22Rv1 (cell line): ENCODE measurements around the gene MACIR.
A peak's percentile ranks its signal among the peaks of the same experiment; 100 is the strongest.

ENCODE experiments used
- H3K27ac ChIP-seq: fragments of 450-650 bp; 2 replicates; pipeline ENCODE4 v1.5.1; 2017
- ZFX ChIP-seq: fragments of 450-650 bp; IDR thresholded peaks from 2 replicates; pipeline ENCODE4 v1.6.1; 2017; ENCODE audit warnings: antibody characterized with exemption, borderline replicate concordance
- TF ChIP-seq, protein P1 (sequence below): fragments of 450-650 bp; IDR thresholded peaks from 2 replicates; pipeline ENCODE4 v1.5.1; 2017; ENCODE audit warnings: mild to moderate bottlenecking

MACIR gene

DNA sequence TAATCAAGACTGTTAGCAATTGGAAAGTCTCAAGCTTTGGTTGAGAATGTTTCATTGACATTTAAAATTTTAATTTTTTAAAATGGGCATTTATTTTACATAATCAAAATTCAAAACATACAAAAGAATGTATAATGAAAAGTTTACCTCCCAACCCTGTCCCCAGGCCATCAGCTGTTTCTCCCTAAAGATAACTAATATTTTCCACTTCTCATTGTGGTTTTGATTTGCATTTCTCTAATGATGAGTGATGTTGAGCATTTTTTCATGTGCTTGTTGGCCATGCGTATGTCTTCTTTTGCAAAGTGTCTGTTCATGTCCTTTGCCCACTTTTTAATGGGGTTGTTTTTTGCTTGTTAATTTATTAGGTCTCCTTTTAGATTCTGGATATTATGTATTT, 11.4 kb upstream of the MACIR start:
- no peak for TF ChIP-seq ZFX
- TF ChIP-seq, protein P1, sequence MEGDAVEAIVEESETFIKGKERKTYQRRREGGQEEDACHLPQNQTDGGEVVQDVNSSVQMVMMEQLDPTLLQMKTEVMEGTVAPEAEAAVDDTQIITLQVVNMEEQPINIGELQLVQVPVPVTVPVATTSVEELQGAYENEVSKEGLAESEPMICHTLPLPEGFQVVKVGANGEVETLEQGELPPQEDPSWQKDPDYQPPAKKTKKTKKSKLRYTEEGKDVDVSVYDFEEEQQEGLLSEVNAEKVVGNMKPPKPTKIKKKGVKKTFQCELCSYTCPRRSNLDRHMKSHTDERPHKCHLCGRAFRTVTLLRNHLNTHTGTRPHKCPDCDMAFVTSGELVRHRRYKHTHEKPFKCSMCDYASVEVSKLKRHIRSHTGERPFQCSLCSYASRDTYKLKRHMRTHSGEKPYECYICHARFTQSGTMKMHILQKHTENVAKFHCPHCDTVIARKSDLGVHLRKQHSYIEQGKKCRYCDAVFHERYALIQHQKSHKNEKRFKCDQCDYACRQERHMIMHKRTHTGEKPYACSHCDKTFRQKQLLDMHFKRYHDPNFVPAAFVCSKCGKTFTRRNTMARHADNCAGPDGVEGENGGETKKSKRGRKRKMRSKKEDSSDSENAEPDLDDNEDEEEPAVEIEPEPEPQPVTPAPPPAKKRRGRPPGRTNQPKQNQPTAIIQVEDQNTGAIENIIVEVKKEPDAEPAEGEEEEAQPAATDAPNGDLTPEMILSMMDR = no peak
- H3K27ac ChIP-seq = no peak overlapping the region

DNA sequence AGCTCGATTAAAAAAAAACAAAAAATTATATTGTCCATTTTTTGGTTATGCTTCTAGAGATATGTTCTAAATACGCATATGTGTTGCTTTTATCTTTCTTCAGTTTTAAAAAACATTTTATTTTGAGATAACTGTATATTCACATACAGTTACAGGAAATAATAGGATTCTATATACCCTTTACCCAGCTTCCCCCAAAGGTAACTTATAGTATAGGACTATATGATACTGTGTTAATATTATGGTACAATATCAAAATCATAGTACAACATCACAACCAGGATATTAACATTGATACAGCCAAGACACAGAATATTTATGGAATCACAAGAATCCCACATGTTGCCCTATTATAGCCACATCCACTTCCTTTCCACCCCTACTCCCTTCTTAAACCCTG, 9.5 kb upstream of the MACIR start:
- TF ChIP-seq, protein P1 = no peak
- TF ChIP-seq ZFX = no peak
- no peak overlapping the region for H3K27ac ChIP-seq

DNA sequence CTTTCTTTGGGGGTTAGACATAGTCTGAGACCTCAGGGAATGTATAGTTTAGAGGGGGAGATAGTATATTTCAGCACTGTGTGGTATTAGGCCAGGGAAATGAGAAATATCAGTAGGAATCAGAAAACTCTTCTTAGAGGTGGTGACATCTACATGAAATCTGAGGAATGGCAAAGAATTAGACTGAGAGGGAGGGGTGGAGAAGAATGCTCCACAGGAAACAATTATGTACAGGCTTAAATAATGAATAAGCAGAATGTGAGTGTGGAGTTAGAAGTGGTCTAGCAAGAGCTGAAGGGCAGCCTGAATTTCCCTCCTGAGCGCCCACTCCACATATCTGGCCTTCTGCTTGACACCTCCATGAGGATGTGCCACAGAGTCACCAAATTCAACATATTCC, 3.6 kb upstream of the MACIR start:
- no peak overlapping the region for H3K27ac ChIP-seq
- TF ChIP-seq, protein P1 = no peak
- TF ChIP-seq ZFX = no peak

DNA sequence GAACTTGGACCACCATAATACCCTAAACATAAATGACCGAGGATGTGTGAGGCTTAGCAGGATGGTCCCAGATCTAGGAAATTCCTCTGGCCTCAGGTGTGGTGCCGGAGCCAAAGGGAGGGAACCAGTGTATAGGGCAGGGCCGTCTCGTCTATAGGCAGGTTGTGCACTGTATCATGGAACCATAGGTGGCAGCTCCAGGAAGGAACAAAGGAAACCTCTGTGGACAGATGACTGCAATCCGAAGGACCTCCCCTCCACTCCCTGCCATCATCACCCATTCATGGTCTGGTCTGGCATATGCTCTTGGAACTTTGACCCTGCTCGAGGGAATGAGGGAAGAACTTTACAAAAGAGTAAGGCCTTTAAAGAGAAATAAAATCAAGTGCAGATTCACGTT, 2.9 kb upstream of the MACIR start:
- H3K27ac ChIP-seq = no peak overlapping the region
- no peak for TF ChIP-seq ZFX
- TF ChIP-seq, protein P1 = no peak

DNA sequence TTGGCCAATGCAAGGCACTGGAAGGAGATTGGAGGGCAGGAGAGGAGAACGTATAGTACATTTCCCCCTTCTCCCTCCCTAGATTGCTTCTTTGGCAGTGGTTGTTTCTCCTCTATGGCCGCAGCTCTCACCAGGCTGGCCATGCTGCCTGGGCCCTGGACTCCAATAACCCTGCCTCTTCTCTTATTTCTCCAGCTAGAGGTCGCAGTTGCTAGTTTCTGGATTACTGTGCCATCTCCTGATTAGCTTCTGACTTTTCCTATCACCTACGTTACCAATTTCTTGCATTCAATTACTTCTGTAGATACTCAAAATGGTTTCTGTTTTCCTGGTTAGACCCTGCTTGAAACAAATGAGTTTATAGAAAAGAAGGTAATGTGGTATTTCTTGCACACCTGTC, 2.4 kb upstream of the MACIR start:
- no peak overlapping the region for H3K27ac ChIP-seq
- TF ChIP-seq, protein P1 = peak; percentile 41
- no peak for TF ChIP-seq ZFX

DNA sequence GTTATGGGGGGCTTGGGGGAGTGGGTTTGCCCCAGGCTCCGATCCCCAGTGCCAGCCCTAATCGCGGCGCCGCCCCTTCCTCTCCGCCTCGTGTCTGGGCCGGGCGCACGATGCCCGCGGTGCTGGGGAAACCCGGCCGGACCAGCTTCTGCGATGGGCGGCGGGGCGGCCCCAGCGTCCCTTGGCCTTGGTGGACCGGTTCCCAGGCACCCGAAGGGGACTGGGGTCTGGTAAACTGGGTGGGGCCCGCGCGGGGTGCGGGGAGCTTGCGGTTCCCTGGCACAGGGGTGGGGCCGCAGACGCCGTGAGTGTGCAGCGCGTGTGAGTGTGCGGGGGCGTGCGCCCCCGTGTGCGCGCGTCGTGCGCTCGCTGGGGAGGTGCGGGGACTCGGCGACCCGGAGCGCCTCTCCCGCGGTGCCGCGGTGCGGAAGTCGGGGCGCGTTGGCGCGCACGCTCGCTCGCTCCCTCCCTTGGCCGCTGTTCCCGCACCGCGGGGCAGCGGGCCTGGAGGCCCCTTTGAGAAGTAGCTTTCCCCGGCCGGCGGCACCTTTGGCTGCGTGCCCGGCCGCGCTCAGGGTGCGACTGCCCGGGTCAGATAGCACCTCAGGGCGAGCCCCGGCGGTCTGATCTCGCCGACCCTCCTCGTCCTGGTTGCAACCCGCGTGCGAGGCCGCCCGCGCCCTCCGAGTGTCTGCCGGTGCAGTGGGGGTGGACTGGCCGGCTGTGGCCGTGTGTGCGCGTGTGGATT, 568 bp downstream of the MACIR start:
- peak overlapping the region; percentile 86 for H3K27ac ChIP-seq
- TF ChIP-seq, protein P1 = no peak
- TF ChIP-seq ZFX = no peak

DNA sequence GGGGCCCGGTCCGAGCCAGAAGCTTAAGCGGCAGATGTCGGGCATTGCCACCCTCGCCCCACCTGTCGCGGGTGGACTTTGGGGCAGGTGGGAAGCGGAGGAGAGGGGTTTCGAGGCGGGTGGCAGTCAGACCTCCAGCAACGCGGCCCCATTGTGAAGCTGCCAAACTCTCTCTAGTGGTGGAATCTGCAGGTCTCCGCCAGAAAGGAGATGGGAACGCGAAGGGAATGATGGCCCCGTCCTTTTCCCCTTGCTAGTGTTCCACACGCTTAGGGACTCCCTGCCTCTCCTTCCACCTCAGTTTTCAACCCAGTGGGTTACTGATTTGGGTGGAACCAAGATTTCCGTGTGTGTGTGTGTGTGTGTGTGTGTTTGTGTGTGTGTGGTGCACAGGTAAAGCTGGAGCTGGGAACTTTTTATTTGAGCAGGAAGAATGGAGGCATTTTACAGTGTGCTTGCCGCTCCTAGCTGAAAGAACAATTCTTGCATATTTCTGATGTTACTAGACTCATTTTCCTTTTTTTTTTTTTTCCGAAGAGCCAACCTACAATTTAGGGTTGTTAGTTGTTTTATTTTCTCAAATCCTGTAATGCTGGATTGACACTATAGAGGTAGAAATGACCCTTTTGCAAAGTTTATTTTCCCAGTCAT, 1.3 kb downstream of the MACIR start:
- TF ChIP-seq ZFX = no peak
- TF ChIP-seq, protein P1 = no peak
- peak overlapping the region; percentile 86 for H3K27ac ChIP-seq
